ENCODE measurements around the gene CPEB4. TPM values are rescaled to one million over a fixed set of nuclear protein-coding genes. Genes with fewer than 3 reads are reported as not detected.

Gene CPEB4
- total and polyA plus RNA-seq, 2 experiments from 2014 or later = 5.9 to 10.2 TPM

DNA sequence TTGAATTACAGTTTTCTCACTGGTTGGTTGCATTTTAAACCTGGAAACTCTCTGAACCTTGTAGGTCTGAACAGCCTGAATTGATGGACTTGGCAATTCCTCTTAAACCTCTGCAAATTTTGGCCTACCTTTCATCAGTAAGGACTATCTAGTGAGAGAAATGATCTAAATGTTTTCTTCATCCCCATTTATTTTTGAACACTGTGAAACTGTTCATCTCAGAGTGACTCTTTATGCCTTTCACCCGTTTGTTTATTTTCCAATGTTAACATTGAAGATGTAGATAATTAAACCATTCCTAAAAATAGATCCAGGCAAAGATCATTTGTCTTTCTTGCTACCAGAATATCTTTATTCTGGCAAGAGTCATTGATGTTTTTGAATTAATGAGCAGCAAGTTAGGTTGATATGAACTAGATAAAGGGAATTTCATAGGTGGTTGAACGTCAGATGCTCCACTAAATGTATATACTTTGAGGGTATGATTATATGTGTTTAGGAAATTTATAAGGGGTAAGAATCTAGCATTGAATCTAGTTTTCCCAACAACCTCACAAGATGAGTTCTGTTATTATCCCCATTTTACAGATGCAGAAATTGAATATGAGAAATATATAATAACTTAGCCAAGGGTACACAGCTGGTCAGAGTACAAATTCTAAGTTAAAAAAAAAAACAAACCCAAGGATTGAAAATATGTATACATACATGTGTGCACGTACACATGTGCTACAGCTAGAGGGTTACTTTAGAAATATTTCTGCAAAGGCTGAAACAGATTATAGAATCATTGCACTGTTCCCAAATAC, 3.4 kb downstream of the CPEB4 start:
- peaks cover 30% of the 10 kb centered on the region for H3K79me2 ChIP-seq (replicated peaks; ENCODE audit: insufficient read depth)
- no peak for TF ChIP-seq ZNF114 (CRISPR knock-in tag; IDR thresholded peaks at IDR 0.05)
- TF ChIP-seq, protein P1, sequence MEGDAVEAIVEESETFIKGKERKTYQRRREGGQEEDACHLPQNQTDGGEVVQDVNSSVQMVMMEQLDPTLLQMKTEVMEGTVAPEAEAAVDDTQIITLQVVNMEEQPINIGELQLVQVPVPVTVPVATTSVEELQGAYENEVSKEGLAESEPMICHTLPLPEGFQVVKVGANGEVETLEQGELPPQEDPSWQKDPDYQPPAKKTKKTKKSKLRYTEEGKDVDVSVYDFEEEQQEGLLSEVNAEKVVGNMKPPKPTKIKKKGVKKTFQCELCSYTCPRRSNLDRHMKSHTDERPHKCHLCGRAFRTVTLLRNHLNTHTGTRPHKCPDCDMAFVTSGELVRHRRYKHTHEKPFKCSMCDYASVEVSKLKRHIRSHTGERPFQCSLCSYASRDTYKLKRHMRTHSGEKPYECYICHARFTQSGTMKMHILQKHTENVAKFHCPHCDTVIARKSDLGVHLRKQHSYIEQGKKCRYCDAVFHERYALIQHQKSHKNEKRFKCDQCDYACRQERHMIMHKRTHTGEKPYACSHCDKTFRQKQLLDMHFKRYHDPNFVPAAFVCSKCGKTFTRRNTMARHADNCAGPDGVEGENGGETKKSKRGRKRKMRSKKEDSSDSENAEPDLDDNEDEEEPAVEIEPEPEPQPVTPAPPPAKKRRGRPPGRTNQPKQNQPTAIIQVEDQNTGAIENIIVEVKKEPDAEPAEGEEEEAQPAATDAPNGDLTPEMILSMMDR (conservative IDR thresholded peaks at IDR 0.05; ENCODE audit: low read depth in 2 of 2) = no peak
- TF ChIP-seq, protein P2, sequence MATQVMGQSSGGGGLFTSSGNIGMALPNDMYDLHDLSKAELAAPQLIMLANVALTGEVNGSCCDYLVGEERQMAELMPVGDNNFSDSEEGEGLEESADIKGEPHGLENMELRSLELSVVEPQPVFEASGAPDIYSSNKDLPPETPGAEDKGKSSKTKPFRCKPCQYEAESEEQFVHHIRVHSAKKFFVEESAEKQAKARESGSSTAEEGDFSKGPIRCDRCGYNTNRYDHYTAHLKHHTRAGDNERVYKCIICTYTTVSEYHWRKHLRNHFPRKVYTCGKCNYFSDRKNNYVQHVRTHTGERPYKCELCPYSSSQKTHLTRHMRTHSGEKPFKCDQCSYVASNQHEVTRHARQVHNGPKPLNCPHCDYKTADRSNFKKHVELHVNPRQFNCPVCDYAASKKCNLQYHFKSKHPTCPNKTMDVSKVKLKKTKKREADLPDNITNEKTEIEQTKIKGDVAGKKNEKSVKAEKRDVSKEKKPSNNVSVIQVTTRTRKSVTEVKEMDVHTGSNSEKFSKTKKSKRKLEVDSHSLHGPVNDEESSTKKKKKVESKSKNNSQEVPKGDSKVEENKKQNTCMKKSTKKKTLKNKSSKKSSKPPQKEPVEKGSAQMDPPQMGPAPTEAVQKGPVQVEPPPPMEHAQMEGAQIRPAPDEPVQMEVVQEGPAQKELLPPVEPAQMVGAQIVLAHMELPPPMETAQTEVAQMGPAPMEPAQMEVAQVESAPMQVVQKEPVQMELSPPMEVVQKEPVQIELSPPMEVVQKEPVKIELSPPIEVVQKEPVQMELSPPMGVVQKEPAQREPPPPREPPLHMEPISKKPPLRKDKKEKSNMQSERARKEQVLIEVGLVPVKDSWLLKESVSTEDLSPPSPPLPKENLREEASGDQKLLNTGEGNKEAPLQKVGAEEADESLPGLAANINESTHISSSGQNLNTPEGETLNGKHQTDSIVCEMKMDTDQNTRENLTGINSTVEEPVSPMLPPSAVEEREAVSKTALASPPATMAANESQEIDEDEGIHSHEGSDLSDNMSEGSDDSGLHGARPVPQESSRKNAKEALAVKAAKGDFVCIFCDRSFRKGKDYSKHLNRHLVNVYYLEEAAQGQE (IDR thresholded peaks at IDR 0.05; ENCODE audit: unreplicated experiment) = no peak
- H3K9me2 ChIP-seq (ENCODE audit: insufficient read depth) = no peaks in the 10 kb centered on the region
- Mint-ChIP-seq H3K9me3 (no peaks in the 10 kb centered on the region), H3K27me3 (ENCODE audit: insufficient read depth, low read depth, poor library complexity) (peaks cover 7% of the 10 kb centered on the region), H3K4me1 (peaks cover 47% of the 10 kb centered on the region), H3K27ac (0 out of 2 replicates have a peak overlapping the region, but pooled peaks have one; percentile 8), H3K4me3 (peak overlapping the region; percentile 63), H3K36me3 (ENCODE audit: low read depth) (no peaks in the 10 kb centered on the region)
- no peak overlapping the region for H2AFZ ChIP-seq
- H3K4me3 ChIP-seq = peak overlapping the region; percentile 9
- H3F3A ChIP-seq (replicated peaks; ENCODE audit: low read depth) = no peaks in the 10 kb centered on the region
- peaks cover 44% of the 10 kb centered on the region for H3K4me1 ChIP-seq (ENCODE audit: insufficient read depth)
- no peaks in the 10 kb centered on the region for H3K27me3 ChIP-seq (ENCODE audit: insufficient read depth)
- H4K20me1 ChIP-seq (replicated peaks; ENCODE audit: insufficient read depth) = no peaks in the 10 kb centered on the region
- DNase-seq (ENCODE audit: low spot score) (no peak), ATAC-seq (no peak)
- peak overlapping the region; percentile 41 for H3K4me2 ChIP-seq
- H3K27ac ChIP-seq (ENCODE audit: low read depth) = no peak overlapping the region
- no peaks in the 10 kb centered on the region for H3K36me3 ChIP-seq (ENCODE audit: insufficient read depth)

DNA sequence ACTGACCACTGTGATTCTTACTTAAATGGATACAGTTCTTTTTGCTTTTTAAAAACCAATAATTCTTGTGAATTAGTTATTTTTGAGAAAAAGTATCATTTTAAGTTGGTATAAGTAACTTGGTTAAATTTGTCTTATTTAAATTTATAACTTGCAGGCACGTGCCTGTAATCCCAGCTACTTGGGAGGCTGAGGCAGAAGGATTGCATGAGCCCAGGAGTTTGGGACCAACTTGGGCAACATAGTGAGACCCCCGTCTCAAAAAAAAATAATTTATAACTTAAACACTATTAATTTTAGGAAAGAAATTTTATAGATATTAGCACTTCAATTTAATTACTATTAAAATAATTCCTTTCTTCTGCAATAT, 5.0 kb downstream of the CPEB4 start:
- ATAC-seq (no peak), DNase-seq (ENCODE audit: low spot score) (no peak)
- no peak overlapping the region for H3K4me3 Mint-ChIP-seq
- H2AFZ ChIP-seq = no peak overlapping the region
- no peak overlapping the region for H3K27ac ChIP-seq (ENCODE audit: low read depth)
- H3K9me2 ChIP-seq (ENCODE audit: insufficient read depth) = no peaks in the 10 kb centered on the region
- no peak overlapping the region for H3K4me3 ChIP-seq
- no peaks in the 10 kb centered on the region for H3K27me3 ChIP-seq (ENCODE audit: insufficient read depth)
- H3K9me3 Mint-ChIP-seq = no peaks in the 10 kb centered on the region
- H3K27me3 Mint-ChIP-seq (ENCODE audit: insufficient read depth, low read depth, poor library complexity) = peaks cover 2% of the 10 kb centered on the region
- no peaks in the 10 kb centered on the region for H3K36me3 Mint-ChIP-seq (ENCODE audit: low read depth)
- no peaks in the 10 kb centered on the region for H3K36me3 ChIP-seq (ENCODE audit: insufficient read depth)
- H4K20me1 ChIP-seq (replicated peaks; ENCODE audit: insufficient read depth) = no peaks in the 10 kb centered on the region
- peaks cover 35% of the 10 kb centered on the region for H3K79me2 ChIP-seq (replicated peaks; ENCODE audit: insufficient read depth)
- no peaks in the 10 kb centered on the region for H3F3A ChIP-seq (replicated peaks; ENCODE audit: low read depth)
- H3K4me1 ChIP-seq (ENCODE audit: insufficient read depth) = peaks cover 39% of the 10 kb centered on the region
- no peak overlapping the region for H3K27ac Mint-ChIP-seq
- peaks cover 40% of the 10 kb centered on the region for H3K4me1 Mint-ChIP-seq
- no peak overlapping the region for H3K4me2 ChIP-seq
- TF ChIP-seq, protein P1 (conservative IDR thresholded peaks at IDR 0.05; ENCODE audit: low read depth in 2 of 2) = no peak
- no peak for TF ChIP-seq EZH2 (IDR thresholded peaks at IDR 0.05; ENCODE audit: low read depth, unreplicated experiment)
- no peak for TF ChIP-seq NANOG (IDR thresholded peaks at IDR 0.05; ENCODE audit: borderline replicate concordance)
- no peak for TF ChIP-seq ZNF114 (CRISPR knock-in tag; IDR thresholded peaks at IDR 0.05)
